ENCODE measurements around the gene PPP2R5E. TPM values are rescaled to one million over a fixed set of nuclear protein-coding genes. Genes with fewer than 3 reads are reported as not detected.
A peak's percentile ranks its signal among the peaks of the same experiment; 100 is the strongest.
"Not testable (repeated sequence)": the region's sequence is repeated elsewhere in the genome, so short reads cannot be mapped to it uniquely, and the experiment has no call there.

The PPP2R5E gene
- total and polyA plus RNA-seq, 2 donors (not counting 3 experiments of a cell fraction or from before 2014, with no cell fraction given): 4.9 to 52.5 TPM

GRCh38 chr14:63378444-63378843 lies 164.7 kb downstream of the PPP2R5E start:
- Histone ChIP-seq H3K9ac (replicated peaks; ENCODE audit: extremely low read depth, insufficient read depth, low read length) (no peak overlapping the region), H3K36me3 (ENCODE audit: control insufficient read depth in 2 of 2, extremely low read depth in 1 of 2, insufficient read depth in 2 of 2, low read length in 2 of 2) (peaks cover 5 to 9% of the 10 kb centered on the region in 2 experiments), H3K4me2 (ENCODE audit: insufficient read depth, low read length) (no peak overlapping the region), H3K9me3 (replicated peaks; ENCODE audit: control insufficient read depth, insufficient read depth, low read length) (no peaks in the 10 kb centered on the region), H3K79me2 (ENCODE audit: control insufficient read depth, insufficient read depth, low read length) (no peaks in the 10 kb centered on the region), H3K9me1 (replicated peaks; ENCODE audit: control insufficient read depth, extremely low read depth, insufficient read depth, low read length) (no peaks in the 10 kb centered on the region), H2AFZ (ENCODE audit: low read depth, low read length) (no peak overlapping the region), H4K20me1 (replicated peaks; ENCODE audit: control insufficient read depth, extremely low read depth, insufficient read depth, low read length) (no peaks in the 10 kb centered on the region), H3K4me1 (ENCODE audit: control insufficient read depth, extremely low read depth, insufficient read depth, low read length) (no peaks in the 10 kb centered on the region), H3K27ac (ENCODE audit: insufficient read depth, low read depth, low read length) (no peak overlapping the region), H3K27me3 (ENCODE audit: control insufficient read depth in 2 of 2, insufficient read depth in 2 of 2, low read length in 2 of 2) (no peaks in the 10 kb centered on the region), H3K4me3 (replicated peaks in 1 of 3; ENCODE audit: insufficient read depth in 1 of 3, low read depth in 1 of 3, low read length in 3 of 3) (no peak overlapping the region)
- no TSS peak for BruUV-seq (replicated peaks)
- ChIA-PET CTCF (interaction anchor here (1.5 kb wide), 1 partner anchor 11 kb away, joined by 6 read pairs; no protein-coding TSS in a partner anchor), POLR2A (no interaction called here)
- dilution Hi-C loops (cut with MboI; ENCODE audit: extremely low pct_ligation_motif_present, low sequenced_read_pairs): no loop called here
- intact Hi-C loops (cut with micrococcal nuclease): loop anchor here (10.0 kb wide), 1 partner anchor 1204 kb away; no protein-coding TSS in a partner anchor
- no peak for DNase-seq (ENCODE audit: low read depth, low spot score)
- TF ChIP-seq JUN (IDR thresholded peaks at IDR 0.05; ENCODE audit: borderline replicate concordance, insufficient read depth, insufficient read length, low read depth) (no peak), FOS (IDR thresholded peaks at IDR 0.05; ENCODE audit: borderline replicate concordance, insufficient read depth, low read length) (no peak), POLR2AphosphoS5 (IDR thresholded peaks at IDR 0.05; ENCODE audit: insufficient read depth, low read depth, low read length) (no peak), EZH2 (IDR thresholded peaks at IDR 0.05; ENCODE audit: borderline replicate concordance, low read depth, low read length, severe bottlenecking) (no peak), GATA2 (IDR thresholded peaks at IDR 0.05; ENCODE audit: insufficient read depth, insufficient read length, low read depth, low read length) (no peak), MYC (IDR thresholded peaks at IDR 0.05; ENCODE audit: low read depth, low read length) (no peak)
- TF ChIP-seq, protein P1, sequence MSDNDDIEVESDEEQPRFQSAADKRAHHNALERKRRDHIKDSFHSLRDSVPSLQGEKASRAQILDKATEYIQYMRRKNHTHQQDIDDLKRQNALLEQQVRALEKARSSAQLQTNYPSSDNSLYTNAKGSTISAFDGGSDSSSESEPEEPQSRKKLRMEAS (IDR thresholded peaks at IDR 0.05; ENCODE audit: insufficient read depth, insufficient read length): no peak
- FAIRE-seq: no peak

- Histone ChIP-seq H3K4me3 (replicated peaks in 1 of 3; ENCODE audit: insufficient read depth in 1 of 3, low read depth in 1 of 3, low read length in 3 of 3) (no peak overlapping the region), H3K27ac (ENCODE audit: insufficient read depth, low read depth, low read length) (no peak overlapping the region), H3K4me1 (ENCODE audit: control insufficient read depth, extremely low read depth, insufficient read depth, low read length) (no peaks in the 10 kb centered on the region), H3K9me3 (replicated peaks; ENCODE audit: control insufficient read depth, insufficient read depth, low read length) (no peaks in the 10 kb centered on the region), H3K79me2 (ENCODE audit: control insufficient read depth, insufficient read depth, low read length) (no peaks in the 10 kb centered on the region), H3K9ac (replicated peaks; ENCODE audit: extremely low read depth, insufficient read depth, low read length) (no peak overlapping the region), H2AFZ (ENCODE audit: low read depth, low read length) (no peak overlapping the region), H4K20me1 (replicated peaks; ENCODE audit: control insufficient read depth, extremely low read depth, insufficient read depth, low read length) (no peaks in the 10 kb centered on the region), H3K9me1 (replicated peaks; ENCODE audit: control insufficient read depth, extremely low read depth, insufficient read depth, low read length) (no peaks in the 10 kb centered on the region), H3K36me3 (ENCODE audit: control insufficient read depth in 2 of 2, extremely low read depth in 1 of 2, insufficient read depth in 2 of 2, low read length in 2 of 2) (peaks cover 1 to 3% of the 10 kb centered on the region in 2 experiments), H3K27me3 (ENCODE audit: control insufficient read depth in 2 of 2, insufficient read depth in 2 of 2, low read length in 2 of 2) (no peaks in the 10 kb centered on the region), H3K4me2 (ENCODE audit: insufficient read depth, low read length) (no peak overlapping the region)
- TF ChIP-seq POLR2A (IDR thresholded peaks at IDR 0.05; ENCODE audit: low read depth, low read length): no peak
- TF ChIP-seq GATA2 (IDR thresholded peaks at IDR 0.05; ENCODE audit: insufficient read depth, insufficient read length, low read depth, low read length): no peak
- no peak for TF ChIP-seq POLR2AphosphoS5 (IDR thresholded peaks at IDR 0.05; ENCODE audit: insufficient read depth, low read depth, low read length)
- BruUV-seq (replicated peaks): no TSS peak
- DNase-seq (ENCODE audit: low read depth, low spot score) (no peak), FAIRE-seq (no peak)
- CTCF ChIA-PET: interaction anchor here (1.0 kb wide), 1 partner anchor 13 kb away, joined by 3 read pairs; no protein-coding TSS in a partner anchor
- intact Hi-C loops (cut with micrococcal nuclease): loop anchor here (10.0 kb wide), 1 partner anchor 1201 kb away; no protein-coding TSS in a partner anchor
- dilution Hi-C loops (cut with MboI; ENCODE audit: extremely low pct_ligation_motif_present, low sequenced_read_pairs): no loop called here
- POLR2A ChIA-PET: no interaction called here
Measured at GRCh38 chr14:63375769-63376168, 167.4 kb downstream of the PPP2R5E start.

DNA sequence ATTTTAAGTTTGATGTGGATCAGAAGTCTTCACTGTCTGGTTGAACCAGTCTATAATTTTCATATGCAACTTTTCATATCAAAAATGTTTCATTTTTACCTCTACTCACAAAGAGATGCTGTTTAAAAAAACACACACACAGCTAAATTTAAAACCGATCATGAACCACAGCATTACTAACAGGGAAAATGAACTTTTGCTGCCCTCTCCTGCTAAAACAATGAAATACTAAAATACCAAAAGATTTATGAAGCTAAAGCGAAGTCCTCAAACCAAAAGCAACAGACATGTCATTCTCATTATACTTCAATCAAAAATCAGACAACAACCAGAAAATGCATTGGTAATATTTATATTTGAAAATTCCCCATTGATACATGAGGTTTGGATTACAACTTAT lies 171.6 kb downstream of the PPP2R5E start:
- H3K9me3 ChIP-seq (replicated peaks; ENCODE audit: control insufficient read depth, insufficient read depth, low read length); H4K20me1 ChIP-seq (replicated peaks; ENCODE audit: control insufficient read depth, extremely low read depth, insufficient read depth, low read length); H3K27ac ChIP-seq (ENCODE audit: insufficient read depth, low read depth, low read length); BruUV-seq (replicated peaks); dilution Hi-C loops (cut with MboI; ENCODE audit: extremely low pct_ligation_motif_present, low sequenced_read_pairs); H3K79me2 ChIP-seq (ENCODE audit: control insufficient read depth, insufficient read depth, low read length); H3K9ac ChIP-seq (replicated peaks; ENCODE audit: extremely low read depth, insufficient read depth, low read length); H2AFZ ChIP-seq (ENCODE audit: low read depth, low read length); DNase-seq (ENCODE audit: low read depth, low spot score); H3K27me3 ChIP-seq (ENCODE audit: control insufficient read depth in 2 of 2, insufficient read depth in 2 of 2, low read length in 2 of 2); H3K36me3 ChIP-seq (ENCODE audit: control insufficient read depth in 2 of 2, extremely low read depth in 1 of 2, insufficient read depth in 2 of 2, low read length in 2 of 2); H3K4me3 ChIP-seq (replicated peaks in 1 of 3; ENCODE audit: insufficient read depth in 1 of 3, low read depth in 1 of 3, low read length in 3 of 3); POLR2A ChIA-PET; H3K4me1 ChIP-seq (ENCODE audit: control insufficient read depth, extremely low read depth, insufficient read depth, low read length); H3K9me1 ChIP-seq (replicated peaks; ENCODE audit: control insufficient read depth, extremely low read depth, insufficient read depth, low read length); H3K4me2 ChIP-seq (ENCODE audit: insufficient read depth, low read length): not testable (repeated sequence)
- peak; percentile 40 for FAIRE-seq
- intact Hi-C loops (cut with micrococcal nuclease): loop anchor here (10.0 kb wide), 1 partner anchor 1197 kb away; no protein-coding TSS in a partner anchor
- CTCF ChIA-PET: interaction anchor here (1.1 to 1.5 kb wide), 4 partner anchors 18 to 1203 kb away, joined by 3 to 13 read pairs (median 4); no protein-coding TSS in a partner anchor

Data from endothelial cell of umbilical vein (primary cell).